MCF 10A (cell line): ENCODE measurements around the gene GALNT5. TPM values are rescaled to one million over a fixed set of nuclear protein-coding genes. Genes with fewer than 3 reads are reported as not detected.

Source experiments
- BruUV-seq: library from RNA; stranded (reverse); fragments of 400-500 nt; replicated peaks from 2 replicates; lab custom pipeline; 2021; lab: Mats Ljungman, UMichigan
- CTCF ChIA-PET: fragments of 300-600 bp; sonication (Branson Sonifier 250); formaldehyde crosslinking; extraction: SDS; loops from one replicate; lab custom pipeline; 2021; ENCODE audit warnings: antibody characterized with exemption, inconsistent platforms; lab: Yijun Ruan, JAX
- POLR2A ChIA-PET: fragments of 300-600, 350-650 bp; sonication (Branson Sonifier 250); formaldehyde crosslinking; extraction: SDS; loops from one replicate; lab custom pipeline; 2020; ENCODE audit warnings: antibody characterized with exemption, inconsistent platforms; lab: Yijun Ruan, JAX
- DNase-seq: peaks from one replicate; pipeline ENCODE4 v3.0.0-alpha.2; 2018; ENCODE audit not compliant: unreplicated experiment
- H3K27ac Mint-ChIP-seq: one replicate; pipeline ENCODE4 v1.8.0; 2022; ENCODE audit warnings: mild to moderate bottlenecking, low read depth, mixed read lengths; ENCODE audit not compliant: unreplicated experiment
- H3K27me3 Mint-ChIP-seq: one replicate; pipeline ENCODE4 v1.8.0; 2022; ENCODE audit warnings: mixed read lengths; ENCODE audit not compliant: insufficient read depth, unreplicated experiment
- H3K36me3 Mint-ChIP-seq: one replicate; pipeline ENCODE4 v1.8.0; 2022; ENCODE audit warnings: mild to moderate bottlenecking, moderate library complexity, mixed read lengths; ENCODE audit not compliant: insufficient read depth, unreplicated experiment
- H3K4me1 Mint-ChIP-seq: one replicate; pipeline ENCODE4 v1.8.0; 2022; ENCODE audit warnings: mixed read lengths; ENCODE audit not compliant: insufficient read depth, unreplicated experiment
- H3K4me3 Mint-ChIP-seq: one replicate; pipeline ENCODE4 v1.8.0; 2022; ENCODE audit warnings: mild to moderate bottlenecking, moderate library complexity, mixed read lengths; ENCODE audit not compliant: unreplicated experiment
- H3K9me3 Mint-ChIP-seq: one replicate; pipeline ENCODE4 v1.8.0; 2022; ENCODE audit warnings: mixed read lengths; ENCODE audit not compliant: unreplicated experiment
- intact Hi-C: fragments of 100-400 bp; cut with micrococcal nuclease; formaldehyde crosslinking; loops from 2 replicates; pipeline ENCODE4 v1.14.1; 2022
- total RNA-seq: library from RNA; stranded (reverse); gene quantifications from 2 replicates; pipeline ENCODE4 v1.2.3, GENCODE V29; 2022
- TF ChIP-seq, protein P1 (sequence below): fragments of 200-600 bp; IDR thresholded peaks from one replicate; pipeline ENCODE4 v1.8.0; 2022; ENCODE audit warnings: antibody characterized with exemption, mild to moderate bottlenecking; ENCODE audit not compliant: unreplicated experiment

GALNT5 gene
- total RNA-seq, 1 experiment from 2014 or later: not detected

DNA sequence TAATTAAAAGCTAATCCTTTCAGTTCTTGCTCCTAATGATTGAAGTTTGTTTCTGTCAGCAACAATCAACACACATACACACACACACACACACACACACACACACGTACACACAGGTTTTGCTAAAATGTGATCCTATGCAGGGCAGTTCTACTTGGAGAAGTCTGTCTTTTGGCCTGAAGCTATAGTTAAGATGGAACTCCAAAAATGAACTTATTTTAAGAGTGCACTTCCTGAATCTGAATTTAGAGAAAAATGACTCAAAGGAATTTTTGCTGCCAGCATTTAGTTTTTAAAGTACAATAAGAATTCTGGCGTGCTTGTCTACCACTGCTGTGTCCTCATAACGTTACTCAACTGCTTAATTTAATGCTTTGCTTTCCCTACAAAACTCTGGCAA lies 6.6 kb downstream of the GALNT5 start:
- CTCF ChIA-PET: interaction anchor here (0.6 to 1.0 kb wide), 4 partner anchors 16 to 72 kb away, joined by 3 to 4 read pairs (median 4); no protein-coding TSS in a partner anchor
- intact Hi-C loops: no loop called here
- Mint-ChIP-seq H3K4me1 (peaks cover 14% of the 10 kb centered on the region), H3K9me3 (no peaks in the 10 kb centered on the region), H3K27me3 (no peaks in the 10 kb centered on the region), H3K36me3 (no peaks in the 10 kb centered on the region), H3K27ac (no peak overlapping the region), H3K4me3 (no peak overlapping the region)
- POLR2A ChIA-PET: interaction anchor here (1.8 kb wide), 1 partner anchor 18 kb away, joined by 4 read pairs; no protein-coding TSS in a partner anchor
- DNase-seq: no peak
- no TSS peak for BruUV-seq
- TF ChIP-seq, protein P1, sequence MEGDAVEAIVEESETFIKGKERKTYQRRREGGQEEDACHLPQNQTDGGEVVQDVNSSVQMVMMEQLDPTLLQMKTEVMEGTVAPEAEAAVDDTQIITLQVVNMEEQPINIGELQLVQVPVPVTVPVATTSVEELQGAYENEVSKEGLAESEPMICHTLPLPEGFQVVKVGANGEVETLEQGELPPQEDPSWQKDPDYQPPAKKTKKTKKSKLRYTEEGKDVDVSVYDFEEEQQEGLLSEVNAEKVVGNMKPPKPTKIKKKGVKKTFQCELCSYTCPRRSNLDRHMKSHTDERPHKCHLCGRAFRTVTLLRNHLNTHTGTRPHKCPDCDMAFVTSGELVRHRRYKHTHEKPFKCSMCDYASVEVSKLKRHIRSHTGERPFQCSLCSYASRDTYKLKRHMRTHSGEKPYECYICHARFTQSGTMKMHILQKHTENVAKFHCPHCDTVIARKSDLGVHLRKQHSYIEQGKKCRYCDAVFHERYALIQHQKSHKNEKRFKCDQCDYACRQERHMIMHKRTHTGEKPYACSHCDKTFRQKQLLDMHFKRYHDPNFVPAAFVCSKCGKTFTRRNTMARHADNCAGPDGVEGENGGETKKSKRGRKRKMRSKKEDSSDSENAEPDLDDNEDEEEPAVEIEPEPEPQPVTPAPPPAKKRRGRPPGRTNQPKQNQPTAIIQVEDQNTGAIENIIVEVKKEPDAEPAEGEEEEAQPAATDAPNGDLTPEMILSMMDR: no peak

DNA sequence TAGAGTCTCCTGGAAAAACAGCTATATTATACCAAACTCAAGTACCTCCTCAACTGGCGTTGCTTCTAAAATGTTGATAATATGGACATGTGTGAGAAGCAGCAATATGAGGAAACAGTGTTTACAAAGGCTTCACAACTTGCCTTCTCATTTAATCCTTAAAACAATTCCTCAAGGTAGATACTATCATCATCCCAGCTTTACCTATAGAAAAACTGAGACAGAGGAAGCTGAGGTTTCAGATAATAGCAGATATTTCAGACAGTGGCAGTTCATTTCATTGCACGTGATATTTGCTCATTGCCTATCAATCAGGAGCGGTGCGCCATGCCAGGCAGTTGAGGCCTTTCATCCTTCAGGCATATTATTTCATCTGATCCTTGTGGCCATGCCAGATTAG lies 8.3 kb downstream of the GALNT5 start:
- intact Hi-C loops: no loop called here
- no peaks in the 10 kb centered on the region for H3K9me3 Mint-ChIP-seq
- no peak overlapping the region for H3K27ac Mint-ChIP-seq
- H3K36me3 Mint-ChIP-seq: no peaks in the 10 kb centered on the region
- no peaks in the 10 kb centered on the region for H3K27me3 Mint-ChIP-seq
- ChIA-PET CTCF (interaction anchor here (2.1 to 2.3 kb wide), 2 partner anchors 37 to 62 kb away, joined by 8 to 9 read pairs; no protein-coding TSS in a partner anchor), POLR2A (no interaction called here)
- H3K4me3 Mint-ChIP-seq: no peak overlapping the region
- BruUV-seq: no TSS peak
- TF ChIP-seq, protein P1: no peak
- no peak for DNase-seq
- peaks cover 8% of the 10 kb centered on the region for H3K4me1 Mint-ChIP-seq

DNA sequence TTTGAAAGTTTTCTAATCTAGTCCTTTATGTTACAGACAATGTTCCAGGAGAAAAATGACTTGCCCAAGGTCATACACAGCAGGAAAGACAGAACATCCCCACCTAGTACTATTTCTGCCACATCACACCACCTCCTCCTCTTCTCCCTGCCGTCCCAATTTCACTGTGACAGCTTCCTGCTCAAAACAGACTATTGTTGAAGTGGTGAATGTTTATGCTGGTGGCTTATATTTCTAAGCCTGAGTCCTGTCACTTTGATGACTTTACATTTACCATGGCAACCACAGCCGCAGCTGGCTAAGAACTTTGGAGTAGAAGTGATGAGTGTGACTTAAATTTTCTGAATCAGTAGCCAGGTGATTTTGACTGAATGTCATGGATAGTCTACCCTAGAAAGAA lies 10.0 kb downstream of the GALNT5 start:
- CTCF ChIA-PET: interaction anchor here (0.5 to 2.3 kb wide), 2 partner anchors 60 to 1470 kb away, joined by 4 to 8 read pairs; no protein-coding TSS in a partner anchor
- DNase-seq: no peak
- Mint-ChIP-seq H3K27me3 (no peaks in the 10 kb centered on the region), H3K9me3 (no peaks in the 10 kb centered on the region), H3K4me1 (no peaks in the 10 kb centered on the region), H3K4me3 (no peak overlapping the region), H3K27ac (no peak overlapping the region), H3K36me3 (no peaks in the 10 kb centered on the region)
- no TSS peak for BruUV-seq
- POLR2A ChIA-PET: no interaction called here
- TF ChIP-seq, protein P1: no peak
- intact Hi-C loops: no loop called here

DNA sequence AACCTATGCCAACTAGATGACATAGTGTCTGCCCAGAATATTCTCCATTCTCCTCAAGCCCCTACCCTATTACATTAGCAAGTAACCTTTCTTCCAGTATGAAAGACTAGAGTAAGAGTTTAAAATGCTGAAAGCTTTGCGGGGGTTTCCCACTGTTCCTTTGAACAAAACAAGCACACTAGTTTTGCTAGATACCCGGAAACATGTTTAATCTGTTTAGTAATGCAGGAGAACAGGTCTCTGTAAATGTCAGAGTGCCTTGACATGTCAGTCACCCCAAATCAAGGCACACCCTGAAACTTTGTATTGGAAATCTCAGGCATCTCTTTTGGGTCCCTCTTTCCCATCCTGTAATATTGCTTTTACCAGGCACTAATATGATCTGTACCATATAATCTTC lies 11.6 kb downstream of the GALNT5 start:
- H3K36me3 Mint-ChIP-seq: no peaks in the 10 kb centered on the region
- H3K9me3 Mint-ChIP-seq: no peaks in the 10 kb centered on the region
- H3K4me1 Mint-ChIP-seq: no peaks in the 10 kb centered on the region
- intact Hi-C loops: no loop called here
- H3K27ac Mint-ChIP-seq: no peak overlapping the region
- ChIA-PET CTCF (no interaction called here), POLR2A (no interaction called here)
- H3K4me3 Mint-ChIP-seq: no peak overlapping the region
- TF ChIP-seq, protein P1: no peak
- no TSS peak for BruUV-seq
- no peaks in the 10 kb centered on the region for H3K27me3 Mint-ChIP-seq
- DNase-seq: no peak
